ENCODE data around the gene DUOX1. TPM values are rescaled to one million over a fixed set of nuclear protein-coding genes. Genes with fewer than 3 reads are reported as not detected.

Gene DUOX1
- total RNA-seq, 1 donor from 2014 or later, result 0.07 TPM

GRCh38 chr15:45105586-45105985 lies 24.2 kb upstream of the DUOX1 start:
- intact Hi-C loops (cut with micrococcal nuclease), result no loop called here

- intact Hi-C loops (cut with micrococcal nuclease), result no loop called here
Observed at GRCh38 chr15:45106002-45106790, 23.6 kb upstream of the DUOX1 start.

- intact Hi-C loops (cut with micrococcal nuclease), result no loop called here
Observed at GRCh38 chr15:45107941-45108630, 21.7 kb upstream of the DUOX1 start.

GRCh38 chr15:45110256-45110820 lies 19.5 kb upstream of the DUOX1 start:
- intact Hi-C loops (cut with micrococcal nuclease), result loop anchor here (10.0 kb wide), 1 partner anchor 256 kb away; no protein-coding TSS in a partner anchor

- intact Hi-C loops (cut with micrococcal nuclease), result loop anchor here (10.0 kb wide), 1 partner anchor 257 kb away; no protein-coding TSS in a partner anchor
Observed at GRCh38 chr15:45111390-45112142, 18.2 kb upstream of the DUOX1 start.

GRCh38 chr15:45112143-45112590 lies 17.6 kb upstream of the DUOX1 start:
- intact Hi-C loops (cut with micrococcal nuclease), result loop anchor here (10.0 kb wide), 1 partner anchor 257 kb away; no protein-coding TSS in a partner anchor

GRCh38 chr15:45112591-45113379 lies 17.0 kb upstream of the DUOX1 start:
- intact Hi-C loops (cut with micrococcal nuclease), result loop anchor here (10.0 kb wide), 1 partner anchor 258 kb away; no protein-coding TSS in a partner anchor

- intact Hi-C loops (cut with micrococcal nuclease), result loop anchor here (10.0 kb wide), 1 partner anchor 259 kb away; no protein-coding TSS in a partner anchor
Observed at GRCh38 chr15:45113380-45113990, 16.3 kb upstream of the DUOX1 start.

GRCh38 chr15:45114076-45114750 lies 15.6 kb upstream of the DUOX1 start, which contains the start of the genes DUOX2 and DUOXA2:
DUOX2 (minus strand) TSS chr15:45114172; CDS start chr15:45113411, 761 bp downstream.
DUOXA2 (plus strand) TSS chr15:45114326; CDS start chr15:45114606, 280 bp downstream.
- intact Hi-C loops (cut with micrococcal nuclease), result loop anchor here (10.0 kb wide), 1 partner anchor 259 kb away; no protein-coding TSS in a partner anchor

GRCh38 chr15:45114751-45115085 lies 15.1 kb upstream of the DUOX1 start:
- intact Hi-C loops (cut with micrococcal nuclease), result loop anchor here (10.0 kb wide), 1 partner anchor 260 kb away; no protein-coding TSS in a partner anchor

GRCh38 chr15:45115312-45115820 lies 14.4 kb upstream of the DUOX1 start:
- intact Hi-C loops (cut with micrococcal nuclease), result loop anchor here (10.0 kb wide), 1 partner anchor 261 kb away; no protein-coding TSS in a partner anchor

GRCh38 chr15:45116006-45116481 lies 13.8 kb upstream of the DUOX1 start:
- intact Hi-C loops (cut with micrococcal nuclease), result loop anchor here (10.0 kb wide), 1 partner anchor 261 kb away; no protein-coding TSS in a partner anchor

- intact Hi-C loops (cut with micrococcal nuclease), result loop anchor here (10.0 kb wide), 1 partner anchor 262 kb away; no protein-coding TSS in a partner anchor
Observed at GRCh38 chr15:45116482-45117307, 13.1 kb upstream of the DUOX1 start.

- intact Hi-C loops (cut with micrococcal nuclease), result loop anchor here (2.0 to 10.0 kb wide), 5 partner anchors 15 to 539 kb away; no protein-coding TSS in a partner anchor
Observed at GRCh38 chr15:45117308-45118130, 12.3 kb upstream of the DUOX1 start.

- intact Hi-C loops (cut with micrococcal nuclease), result loop anchor here (2.0 to 10.0 kb wide), 5 partner anchors 15 to 539 kb away; no protein-coding TSS in a partner anchor
Observed at GRCh38 chr15:45118131-45118588, 11.6 kb upstream of the DUOX1 start.

GRCh38 chr15:45118996-45119395 lies 10.8 kb upstream of the DUOX1 start:
- intact Hi-C loops (cut with micrococcal nuclease), result loop anchor here (2.0 to 10.0 kb wide), 5 partner anchors 14 to 540 kb away; no protein-coding TSS in a partner anchor
